GDM1 (cell line): Measurements from ENCODE around the gene RPL28.

ENCODE experiments used
- DNase-seq: peaks from one replicate; lab custom pipeline; 2025; lab: John Stamatoyannopoulos, UW

RPL28 gene

DNA sequence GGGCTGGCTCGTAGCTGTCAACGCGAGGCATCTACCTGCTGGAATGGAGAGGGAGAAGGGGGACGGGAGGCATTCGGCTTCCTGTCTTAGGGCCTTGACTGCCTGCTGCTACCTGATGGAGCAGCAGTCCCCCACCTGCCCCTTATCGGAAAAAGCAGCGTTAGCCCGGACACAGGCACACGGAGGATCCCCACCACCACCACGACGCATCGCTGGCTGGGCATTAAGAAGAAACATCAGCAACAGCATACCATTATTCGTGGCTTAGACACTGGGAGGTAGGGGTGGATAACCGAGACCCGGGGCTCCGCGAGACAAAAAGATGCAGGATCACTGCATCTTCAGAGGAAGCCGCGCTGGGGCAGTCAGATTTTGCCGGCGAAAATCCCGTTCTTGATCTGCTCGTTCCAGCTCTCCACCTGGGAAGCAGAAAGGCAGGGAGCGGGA, 32.4 kb upstream of the RPL28 start:
- no peak for DNase-seq

DNA sequence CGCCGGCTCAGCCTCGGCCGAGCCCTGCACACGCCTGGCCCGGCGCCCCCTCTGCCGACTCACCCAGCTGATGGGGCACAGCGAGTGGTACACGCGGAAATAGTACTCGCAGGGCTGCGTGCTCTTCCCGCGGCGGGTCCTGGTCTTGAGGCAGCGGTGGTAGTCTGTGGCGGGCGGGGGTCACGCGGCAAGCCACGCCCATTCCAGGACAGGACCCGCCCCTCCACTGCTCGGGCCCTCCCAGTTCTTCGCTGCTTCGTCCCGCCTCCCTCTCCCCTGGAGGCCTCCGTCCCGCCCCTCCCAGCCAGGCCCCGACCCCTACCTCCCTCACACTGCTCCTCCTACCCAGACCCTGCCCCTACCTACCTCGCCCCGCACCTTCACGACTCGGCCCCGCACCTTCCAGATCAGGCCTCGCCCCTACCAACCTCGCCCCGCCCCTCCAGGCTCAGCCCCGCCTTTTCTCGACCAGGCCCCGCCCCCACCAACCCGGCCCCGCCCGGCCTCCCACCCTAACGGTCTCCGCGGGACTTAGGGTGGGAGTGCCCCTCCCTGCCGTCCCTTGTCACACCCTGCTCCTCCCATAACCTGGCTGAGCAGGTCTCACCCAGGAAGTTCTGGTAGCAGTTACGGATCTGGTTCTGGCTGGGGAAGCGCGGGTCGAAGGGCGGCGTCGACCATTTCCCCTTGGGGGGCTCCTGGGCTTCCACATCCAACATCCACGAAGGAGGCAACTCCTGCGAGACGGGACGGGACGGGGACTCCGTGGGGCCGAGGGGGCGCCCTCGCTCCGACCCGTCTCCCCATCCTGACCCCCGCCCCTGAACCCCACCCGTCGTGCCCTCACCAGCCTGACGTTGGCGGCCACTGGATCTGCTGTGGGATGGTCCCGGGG, 31.7 kb upstream of the RPL28 start:
- peak; percentile 42 for DNase-seq

DNA sequence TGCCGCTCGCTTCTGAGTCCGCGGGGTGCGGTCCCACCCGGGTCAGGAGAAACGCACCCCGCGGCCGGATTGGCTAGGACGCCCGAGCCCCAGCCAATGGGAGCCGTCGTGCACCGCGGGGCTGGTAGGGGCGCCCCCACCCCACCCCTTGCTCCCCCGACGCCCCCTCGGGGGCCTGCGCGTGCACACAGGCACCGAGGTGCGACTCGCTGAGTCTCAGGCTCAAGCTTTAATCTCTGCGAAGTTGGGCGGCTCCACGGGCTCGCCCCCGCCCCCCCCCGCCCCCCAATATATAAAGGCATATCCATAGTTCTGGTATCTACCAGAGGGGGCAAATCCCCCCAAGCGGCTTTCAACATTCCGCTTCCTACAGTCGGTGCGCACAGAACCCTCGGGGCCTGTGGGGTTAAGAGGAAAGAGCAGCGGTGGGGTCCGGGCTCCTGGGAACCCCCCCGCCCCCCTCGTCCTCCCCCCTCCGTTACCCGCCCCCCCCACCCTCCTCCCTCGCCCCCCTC, 31.0 kb upstream of the RPL28 start, which contains the start of gene COX6B2:
COX6B2 (minus strand) TSS at position 22 of the 515 bp plus-strand sequence. CDS start 198 bp downstream, outside the sequence.
- DNase-seq, result no peak

DNA sequence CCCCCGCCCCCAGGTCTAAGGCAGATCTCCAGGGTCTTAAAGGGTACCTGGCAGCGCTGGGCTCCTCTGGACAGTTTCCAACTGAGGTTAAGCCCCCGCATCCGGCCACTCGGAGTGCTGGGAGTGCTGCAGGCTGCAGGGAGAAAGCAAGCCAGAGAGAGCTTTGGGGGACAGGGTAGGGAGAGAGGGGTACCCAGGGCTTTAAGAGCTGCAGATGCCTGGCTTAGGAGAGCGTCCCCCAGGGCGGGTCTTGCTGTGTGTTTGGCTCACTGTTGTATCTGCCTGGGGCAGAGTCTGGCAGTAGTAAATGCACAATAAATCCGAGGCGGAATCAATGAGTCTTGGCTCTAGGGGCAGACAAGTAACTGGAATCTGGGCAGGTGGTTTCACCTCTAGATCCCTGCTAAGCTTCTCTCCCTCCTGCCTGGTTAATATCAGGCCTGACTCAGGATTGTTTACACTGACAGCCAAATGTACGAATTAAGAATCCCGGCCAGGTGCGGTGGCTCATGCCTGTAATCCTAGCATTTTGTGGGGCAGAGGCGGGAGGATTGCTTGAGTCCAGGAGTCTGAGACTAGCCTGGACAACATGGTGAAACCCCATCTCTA, 30.4 kb upstream of the RPL28 start:
- no peak for DNase-seq

DNA sequence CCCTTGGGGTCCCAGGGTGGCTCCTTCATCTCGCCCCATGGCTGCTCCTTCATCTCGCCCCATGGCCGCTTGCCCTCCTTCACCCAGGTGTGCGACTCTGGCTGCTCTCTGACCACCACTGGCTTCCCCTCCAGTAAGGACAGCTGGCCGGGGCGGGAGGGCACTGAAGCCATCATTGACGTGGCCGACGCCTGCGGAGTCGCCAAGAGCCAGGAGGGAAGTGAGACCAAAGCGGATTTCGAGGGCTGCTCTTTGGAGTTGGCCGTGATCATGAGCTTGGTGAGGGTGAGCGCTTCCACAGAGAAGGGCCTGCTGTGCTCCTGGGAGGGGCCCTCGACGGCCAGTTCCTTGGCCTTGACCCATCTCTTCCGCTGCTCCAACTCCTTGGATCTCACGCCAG, 27.2 kb upstream of the RPL28 start:
- no peak for DNase-seq

DNA sequence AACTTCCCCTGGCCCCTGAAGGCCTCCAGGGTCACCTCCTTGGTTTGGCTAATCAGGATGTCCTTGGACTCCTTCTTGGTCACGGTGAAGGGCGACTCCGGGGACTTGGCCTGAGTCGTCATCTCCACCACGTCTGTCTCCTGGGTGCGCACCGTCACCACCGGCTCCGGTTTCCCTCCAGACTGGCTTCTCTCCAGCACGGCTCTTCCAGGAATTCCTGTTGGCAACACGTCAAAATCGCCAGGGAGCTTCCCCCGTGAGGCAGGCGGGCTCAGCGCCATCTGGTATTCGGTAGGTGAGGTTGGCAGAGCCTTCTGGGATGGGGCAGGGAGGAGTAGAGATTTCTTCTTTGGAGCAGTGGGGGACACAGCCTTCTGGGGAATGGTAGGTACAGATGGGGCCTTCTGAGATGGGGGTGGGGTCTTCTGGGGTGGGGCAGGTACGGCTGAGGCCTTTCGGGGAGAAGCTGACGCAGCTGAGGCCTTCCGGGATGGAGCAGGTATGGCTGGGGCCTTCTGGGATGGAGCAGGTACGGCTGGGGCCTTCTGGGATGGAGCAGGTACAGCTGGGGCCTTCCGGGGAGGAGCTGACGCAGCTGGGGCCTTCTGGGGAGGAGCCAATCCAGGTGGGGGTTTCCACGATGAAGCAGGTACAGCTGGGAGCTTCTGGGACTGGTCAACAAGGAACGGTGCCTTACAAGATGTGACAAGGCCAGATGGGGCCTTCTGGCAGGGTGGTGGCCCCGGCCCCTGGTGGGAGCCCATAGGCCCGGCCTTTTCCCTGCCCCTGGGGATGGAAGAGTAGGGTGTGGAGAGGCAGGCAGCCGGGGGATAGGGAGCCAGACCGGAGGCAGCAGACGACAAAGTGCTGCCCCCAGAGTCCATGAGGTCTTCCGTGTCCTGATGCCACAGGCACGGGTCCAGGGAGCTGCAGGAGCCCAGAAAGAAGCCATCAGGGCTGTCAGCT, 26.5 kb upstream of the RPL28 start:
- no peak for DNase-seq

GRCh38 chr19:55360902-55361301, 24.8 kb upstream of the RPL28 start:
- DNase-seq, result no peak

DNA sequence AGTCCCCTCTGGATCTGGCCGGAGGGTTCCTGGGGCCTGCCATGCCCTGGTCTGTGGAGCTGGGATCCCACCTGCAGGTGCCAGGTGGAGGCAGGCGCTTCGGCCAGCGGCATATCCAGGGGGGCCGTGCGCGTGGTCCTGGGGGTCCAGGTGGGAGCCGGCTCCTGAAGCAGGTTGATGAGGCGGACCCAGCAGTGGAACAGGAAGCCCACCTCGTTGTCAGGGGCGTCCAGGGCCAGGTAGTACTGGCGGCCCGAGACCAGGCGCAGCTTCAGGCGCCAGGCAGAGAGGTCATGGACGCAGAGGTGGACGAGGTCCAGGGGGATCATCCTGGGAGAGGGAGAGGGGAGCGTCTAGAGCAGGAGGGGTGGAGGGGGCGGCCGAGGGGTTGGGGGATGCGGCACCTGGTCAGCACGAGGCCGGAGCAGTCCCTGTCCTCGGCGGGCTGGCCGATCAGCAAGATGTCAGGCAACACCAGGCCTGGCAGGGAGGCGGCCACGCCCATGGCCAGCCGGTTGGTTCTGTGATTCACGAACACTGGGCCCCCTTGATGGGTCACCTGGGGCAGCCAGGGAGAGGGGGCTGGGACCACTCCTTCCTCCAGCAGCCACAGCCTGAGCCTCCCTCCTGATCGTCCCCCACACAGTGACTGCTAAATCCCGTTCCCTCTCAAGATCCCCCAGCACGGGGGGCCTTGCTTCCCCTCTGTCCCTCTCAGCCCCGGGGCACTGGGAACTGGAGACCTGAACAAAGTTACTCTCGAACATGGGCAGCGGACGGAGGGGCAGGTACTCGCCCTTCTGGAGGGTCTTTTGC, 23.4 kb upstream of the RPL28 start:
- no peak for DNase-seq

- DNase-seq, result no peak
Observed at GRCh38 chr19:55362990-55363716, 22.6 kb upstream of the RPL28 start, which contains the start of gene GARIN5B. GARIN5B (minus strand) TSS chr19:55363260; CDS start chr19:55363066, 194 bp downstream.

DNA sequence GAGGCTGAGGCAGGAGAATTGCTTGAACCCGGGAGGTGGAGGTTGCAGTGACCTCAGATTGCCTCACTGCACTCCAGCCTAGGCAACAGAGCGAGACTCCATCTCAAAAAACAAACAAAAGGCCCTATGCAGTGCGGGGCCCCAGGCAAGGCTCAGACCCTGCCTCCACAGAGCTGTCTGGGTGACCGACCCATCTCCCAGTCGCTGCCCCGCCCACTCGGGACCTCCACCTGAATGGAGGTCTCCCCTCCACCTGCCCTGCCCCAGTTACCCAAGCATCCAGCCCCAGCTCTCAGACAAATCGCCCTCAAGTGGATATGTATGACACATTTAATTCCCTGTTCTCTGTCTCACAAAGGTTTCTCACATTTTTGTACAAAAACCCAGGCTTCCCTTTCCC, 20.5 kb upstream of the RPL28 start:
- DNase-seq, result no peak

GRCh38 chr19:55365964-55366363, 19.8 kb upstream of the RPL28 start:
- DNase-seq, result no peak

- no peak for DNase-seq
Observed at GRCh38 chr19:55366790-55367189, 18.9 kb upstream of the RPL28 start.

DNA sequence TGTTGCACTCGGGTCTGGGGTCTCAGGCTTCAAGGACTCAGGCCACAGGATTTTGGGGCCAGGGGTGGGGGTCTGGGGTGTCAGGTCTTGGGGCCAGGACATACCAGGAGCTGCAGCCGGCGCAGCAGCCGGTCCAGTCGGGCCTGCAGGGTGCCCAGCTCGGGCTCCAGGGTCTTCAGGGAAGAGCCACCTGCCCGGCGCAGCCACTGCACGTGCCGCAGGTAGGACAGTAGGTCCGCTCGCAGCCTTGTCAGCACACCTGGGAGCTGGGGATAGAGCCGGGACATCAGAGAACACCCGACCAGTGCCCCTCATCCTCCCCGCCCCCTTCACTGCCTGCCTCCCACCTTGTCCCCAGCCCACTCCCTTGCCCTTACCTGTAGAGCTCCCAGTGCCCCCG, 17.6 kb upstream of the RPL28 start:
- no peak for DNase-seq

DNA sequence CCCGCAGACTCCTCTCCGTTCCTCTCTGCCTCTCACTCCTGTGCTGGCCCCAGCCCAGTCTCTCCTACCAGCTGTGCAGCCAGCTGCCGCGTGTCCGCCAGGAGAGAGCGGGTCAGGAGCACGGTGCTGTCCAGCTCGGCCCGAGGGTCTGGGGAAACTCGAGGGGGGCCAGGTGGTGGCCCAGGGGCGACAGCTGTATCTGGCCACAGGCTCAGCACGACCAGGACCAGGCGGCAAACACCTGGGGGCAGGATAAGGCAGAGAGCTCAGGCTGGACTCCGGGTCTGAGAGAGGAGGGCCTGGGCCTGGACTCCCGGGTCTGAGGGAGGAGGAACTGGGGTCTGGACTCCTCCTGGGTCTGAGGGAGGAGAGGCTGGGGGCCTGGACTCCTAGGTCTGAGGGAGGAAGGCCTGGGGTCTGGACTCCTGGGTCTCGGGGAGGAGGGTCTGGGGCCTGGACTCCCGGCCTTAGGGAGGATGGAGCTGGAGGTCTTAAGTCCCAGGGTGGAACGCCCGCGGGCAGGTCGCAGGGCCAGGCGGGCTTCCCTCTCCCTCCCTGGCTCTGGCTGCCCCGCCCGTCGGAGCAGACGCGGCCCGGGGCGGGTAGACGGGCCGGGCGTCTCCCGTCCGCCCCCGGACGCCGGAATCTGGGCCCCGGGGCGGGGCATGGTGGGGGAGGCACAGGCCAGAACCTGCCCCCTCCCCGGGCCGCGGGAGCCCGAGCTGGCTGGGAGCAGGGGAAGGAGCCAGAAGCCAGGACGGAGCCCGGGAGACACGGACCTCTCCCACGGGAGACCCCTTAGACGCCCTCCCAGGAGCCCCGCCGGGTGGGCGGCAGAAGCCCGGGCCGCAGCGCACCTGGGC, 16.8 kb upstream of the RPL28 start:
- no peak for DNase-seq

DNA sequence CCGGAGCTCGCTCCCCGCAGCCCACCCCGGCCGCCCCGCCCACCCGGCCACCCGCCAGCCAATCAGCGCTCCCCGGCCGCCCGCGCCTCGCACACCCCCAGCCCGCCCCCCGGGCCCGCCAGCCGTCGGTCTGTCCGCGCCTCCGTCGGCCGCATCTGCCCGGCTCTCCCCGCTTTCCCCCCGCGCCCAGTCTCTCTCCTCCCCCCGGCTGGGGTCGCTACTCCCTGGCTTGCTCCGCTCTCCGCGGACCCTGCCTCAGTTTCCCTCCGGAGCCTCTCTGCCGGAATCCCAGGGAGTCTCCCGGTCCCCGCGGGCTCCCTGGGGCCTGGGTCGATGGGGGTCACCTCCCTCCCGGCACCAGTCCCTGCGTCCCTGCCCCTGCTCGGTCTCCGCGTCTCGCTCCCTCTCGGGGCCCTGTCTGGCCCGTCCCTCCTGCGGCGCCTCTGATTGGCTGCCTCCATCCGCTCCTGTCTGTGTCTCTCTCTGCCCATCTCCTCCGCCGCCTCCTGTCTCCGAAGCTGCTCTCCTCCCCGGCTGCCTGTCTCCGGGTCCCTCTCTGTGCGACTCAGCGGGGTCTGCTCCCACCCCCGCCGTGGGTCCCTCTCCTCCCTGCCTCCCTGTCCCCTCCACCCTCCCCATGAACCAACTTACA, 16.0 kb upstream of the RPL28 start:
- DNase-seq, result no peak

GRCh38 chr19:55370305-55370988, 15.3 kb upstream of the RPL28 start, which contains the start of gene IL11:
IL11 (minus strand) TSS chr19:55370463; CDS start chr19:55370310, 153 bp downstream.
- DNase-seq, result no peak

DNA sequence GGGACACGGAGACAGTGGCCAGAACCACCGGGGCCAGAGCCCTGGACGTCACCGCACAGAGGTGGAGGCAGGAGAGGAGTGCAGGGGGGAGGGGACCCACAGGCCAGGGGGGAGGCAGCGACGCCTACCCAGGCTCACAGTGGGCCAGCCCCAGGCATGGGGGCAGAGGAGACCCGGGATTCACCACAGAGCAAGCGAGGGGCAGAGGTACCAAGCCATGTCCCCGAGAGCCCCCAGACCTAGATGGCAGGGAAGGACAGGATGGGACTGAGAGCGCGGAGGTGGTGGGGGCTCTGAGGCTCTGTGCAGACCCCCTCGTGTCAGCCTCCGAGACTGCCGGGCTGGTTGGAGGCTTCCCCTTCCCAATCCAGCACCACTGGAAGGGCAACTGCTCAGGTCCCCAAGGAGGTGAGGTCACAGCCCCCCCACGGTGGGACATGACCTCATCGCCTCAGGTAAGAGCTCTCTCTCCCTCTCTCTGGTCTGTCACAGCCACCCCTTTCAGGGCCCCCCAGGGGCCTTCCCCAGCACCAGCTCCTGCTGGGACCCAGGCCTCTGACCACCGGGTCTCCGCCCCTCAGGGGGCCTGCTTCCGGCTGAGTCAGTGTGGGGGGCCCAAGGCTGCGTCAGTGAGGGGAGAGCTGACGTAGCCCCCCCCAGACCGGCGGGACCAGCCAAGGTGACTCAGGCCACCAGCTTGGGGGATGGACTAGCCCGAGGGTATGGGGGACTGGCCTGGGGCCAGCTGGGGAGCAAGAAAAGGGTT, 13.2 kb upstream of the RPL28 start:
- DNase-seq, result no peak
